ENCODE results near the gene BIK. TPM values are rescaled to one million over a fixed set of nuclear protein-coding genes. Genes with fewer than 3 reads are reported as not detected.

BIK gene
- total RNA-seq, 1 experiment from 2014 or later = 43.1 TPM

DNA sequence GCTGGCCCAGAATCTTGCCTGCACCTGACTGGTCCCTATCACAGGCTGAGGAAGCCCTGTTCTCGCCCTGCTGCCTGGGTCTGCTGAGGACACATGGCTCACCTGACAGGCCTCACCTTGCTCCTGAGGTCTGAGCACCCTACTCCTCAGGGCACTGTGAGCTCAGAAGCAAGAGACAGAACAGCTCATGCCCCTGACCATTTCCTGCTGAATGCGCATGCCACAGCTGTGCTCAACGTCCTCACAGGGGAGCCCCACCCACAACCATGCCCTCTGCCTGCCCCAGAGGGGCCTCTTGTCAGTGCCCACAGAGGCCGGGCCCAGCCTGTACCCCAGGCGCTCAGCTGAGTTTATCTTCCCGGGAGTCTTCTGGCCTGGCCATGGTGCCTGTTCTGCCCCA, 38.0 kb downstream of the BIK start:
- intact Hi-C loops (cut with micrococcal nuclease; ENCODE audit: unreplicated experiment) = no loop called here
- CTCF ChIA-PET = interaction anchor here (0.6 kb wide), 1 partner anchor 9 kb away, joined by 4 read pairs; no protein-coding TSS in a partner anchor
- peaks cover 8% of the 10 kb centered on the region for H3K4me1 Mint-ChIP-seq (ENCODE audit: low read depth, unreplicated experiment)
- BruUV-seq (replicated peaks) = no TSS peak
- DNase-seq = no peak
- H3K4me3 Mint-ChIP-seq (ENCODE audit: low read depth, unreplicated experiment) = no peak overlapping the region
- TF ChIP-seq CTCF (IDR thresholded peaks at IDR 0.05; ENCODE audit: unreplicated experiment) = no peak
- peaks cover 35% of the 10 kb centered on the region for H3K36me3 Mint-ChIP-seq (ENCODE audit: insufficient read depth, unreplicated experiment)
- no peak overlapping the region for H3K27ac Mint-ChIP-seq (ENCODE audit: unreplicated experiment)
- no peaks in the 10 kb centered on the region for H3K9me3 Mint-ChIP-seq (ENCODE audit: low read depth, unreplicated experiment)
- no peaks in the 10 kb centered on the region for H3K27me3 Mint-ChIP-seq (ENCODE audit: unreplicated experiment)

GRCh38 chr22:43150731-43151206, 40.2 kb downstream of the BIK start:
- peaks cover 8% of the 10 kb centered on the region for H3K4me1 Mint-ChIP-seq (ENCODE audit: low read depth, unreplicated experiment)
- no peaks in the 10 kb centered on the region for H3K27me3 Mint-ChIP-seq (ENCODE audit: unreplicated experiment)
- intact Hi-C loops (cut with micrococcal nuclease; ENCODE audit: unreplicated experiment) = no loop called here
- peak overlapping the region; percentile 69 for H3K4me3 Mint-ChIP-seq (ENCODE audit: low read depth, unreplicated experiment)
- CTCF ChIA-PET = interaction anchor here (0.6 to 1.5 kb wide), 2 partner anchors 11 to 276 kb away, joined by 3 to 5 read pairs; no protein-coding TSS in a partner anchor
- peaks cover 33% of the 10 kb centered on the region for H3K36me3 Mint-ChIP-seq (ENCODE audit: insufficient read depth, unreplicated experiment)
- peak overlapping the region; percentile 70 for H3K27ac Mint-ChIP-seq (ENCODE audit: unreplicated experiment)
- BruUV-seq (replicated peaks) = no TSS peak
- no peak for TF ChIP-seq CTCF (IDR thresholded peaks at IDR 0.05; ENCODE audit: unreplicated experiment)
- H3K9me3 Mint-ChIP-seq (ENCODE audit: low read depth, unreplicated experiment) = no peaks in the 10 kb centered on the region
- DNase-seq = no peak

GRCh38 chr22:43151251-43152002, 40.9 kb downstream of the BIK start, which contains the start of gene TSPO:
Gene TSPO (plus strand): TSS chr22:43151559. CDS start chr22:43159239, 7,680 bp downstream.
- CTCF ChIA-PET = interaction anchor here (0.6 to 1.5 kb wide), 2 partner anchors 10 to 276 kb away, joined by 3 to 5 read pairs; no protein-coding TSS in a partner anchor
- H3K9me3 Mint-ChIP-seq (ENCODE audit: low read depth, unreplicated experiment) = no peaks in the 10 kb centered on the region
- H3K27ac Mint-ChIP-seq (ENCODE audit: unreplicated experiment) = peak within 1 kb of the TSS; percentile 70
- peak; percentile 67 for DNase-seq
- H3K4me3 Mint-ChIP-seq (ENCODE audit: low read depth, unreplicated experiment) = peak within 1 kb of the TSS; percentile 69
- no peaks in the 10 kb centered on the region for H3K27me3 Mint-ChIP-seq (ENCODE audit: unreplicated experiment)
- intact Hi-C loops (cut with micrococcal nuclease; ENCODE audit: unreplicated experiment) = no loop called here
- no TSS peak for BruUV-seq (replicated peaks)
- H3K4me1 Mint-ChIP-seq (ENCODE audit: low read depth, unreplicated experiment) = peaks cover 8% of the 10 kb centered on the region
- peaks cover 33% of the 10 kb centered on the region for H3K36me3 Mint-ChIP-seq (ENCODE audit: insufficient read depth, unreplicated experiment)
- TF ChIP-seq CTCF (IDR thresholded peaks at IDR 0.05; ENCODE audit: unreplicated experiment) = no peak

DNA sequence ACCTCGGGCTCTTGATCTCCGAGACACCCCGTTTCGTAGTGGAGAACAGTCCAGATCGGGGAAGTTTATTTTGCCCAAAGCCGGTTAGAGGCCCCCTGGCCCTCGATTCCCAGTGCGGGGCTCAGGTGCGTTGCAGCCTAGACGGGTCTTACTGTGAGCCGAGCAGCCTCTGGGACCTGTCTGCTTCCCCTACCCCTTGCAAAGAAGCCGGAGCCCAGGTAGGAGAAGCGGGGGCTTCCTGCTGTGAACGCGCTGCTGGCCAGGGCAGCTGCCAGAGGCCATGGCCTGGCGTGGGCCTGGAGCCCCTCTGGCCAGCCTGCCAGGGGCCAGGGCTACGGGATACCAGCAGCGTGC, 41.4 kb downstream of the BIK start:
- peak overlapping the region; percentile 43 for H3K27ac Mint-ChIP-seq (ENCODE audit: unreplicated experiment)
- CTCF ChIA-PET = no interaction called here
- H3K36me3 Mint-ChIP-seq (ENCODE audit: insufficient read depth, unreplicated experiment) = peaks cover 33% of the 10 kb centered on the region
- no peak for TF ChIP-seq CTCF (IDR thresholded peaks at IDR 0.05; ENCODE audit: unreplicated experiment)
- peaks cover 8% of the 10 kb centered on the region for H3K4me1 Mint-ChIP-seq (ENCODE audit: low read depth, unreplicated experiment)
- H3K9me3 Mint-ChIP-seq (ENCODE audit: low read depth, unreplicated experiment) = no peaks in the 10 kb centered on the region
- intact Hi-C loops (cut with micrococcal nuclease; ENCODE audit: unreplicated experiment) = no loop called here
- no peak for DNase-seq
- H3K4me3 Mint-ChIP-seq (ENCODE audit: low read depth, unreplicated experiment) = peak overlapping the region; percentile 69
- H3K27me3 Mint-ChIP-seq (ENCODE audit: unreplicated experiment) = no peaks in the 10 kb centered on the region
- no TSS peak for BruUV-seq (replicated peaks)

Measured in Calu3 (cell line).